Right renal cortex interstitium (tissue), 3 donors: ENCODE measurements around the gene GPC5. TPM values are rescaled to one million over a fixed set of nuclear protein-coding genes. Genes with fewer than 3 reads are reported as not detected.
"Not testable (repeated sequence)": the region's sequence is repeated elsewhere in the genome, so short reads cannot be mapped to it uniquely, and the experiment has no call there.

Experiments used
- DNase-seq, 3 donors: peaks; one replicate each; pipeline ENCODE4 v3.0.0-alpha.2; 2013; ENCODE audit warnings: low read depth in 3 of 3, low spot score in 2 of 3
- polyA plus RNA-seq, 3 donors: library from polyadenylated mRNA; unstranded; fragments of 120-200 nt; gene quantifications; one replicate each; pipeline ENCODE4 v1.2.1, GENCODE V29; 2013; ENCODE audit not compliant: insufficient read length in 3 of 3

GPC5 gene
- polyA plus RNA-seq, 3 donors: 3.5 to 6.2 (median 4.8) TPM

DNA sequence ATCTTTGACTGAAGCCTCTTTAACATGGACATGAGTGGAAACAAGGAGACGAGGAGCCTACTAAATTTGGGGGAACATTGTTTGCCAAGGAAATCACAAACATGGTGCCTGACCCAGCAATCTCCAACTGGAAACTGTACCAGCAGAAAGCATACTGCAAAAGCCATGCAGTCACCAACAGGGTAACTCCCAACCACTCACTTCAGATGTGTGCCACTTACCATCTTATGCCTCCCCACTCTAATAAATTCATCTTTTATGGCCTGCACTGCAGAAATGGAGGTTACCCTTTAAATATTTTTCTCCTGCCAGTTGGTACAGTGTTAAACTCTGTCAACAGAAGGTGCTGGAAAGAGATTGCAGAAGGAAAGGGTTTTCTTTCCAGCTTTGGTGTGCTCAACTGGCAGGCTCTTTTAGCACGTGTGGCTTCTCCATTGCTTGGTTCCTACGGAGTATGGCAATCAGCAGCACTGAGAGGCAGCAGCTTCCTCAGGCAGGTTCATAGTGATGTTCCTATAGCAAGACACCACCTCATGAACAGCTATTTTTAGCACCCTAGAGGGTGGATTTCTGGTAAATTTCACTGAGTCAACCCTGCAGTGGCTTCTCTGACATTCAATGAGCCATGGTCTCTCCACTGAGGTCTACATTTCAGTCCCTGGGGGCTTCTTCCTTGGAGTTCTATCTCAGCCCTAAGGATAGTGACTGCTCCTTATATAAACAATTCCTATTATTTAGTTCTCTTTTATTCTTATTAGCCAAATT is 29.6 kb upstream of the GPC5 start:
- DNase-seq: no peak

DNA sequence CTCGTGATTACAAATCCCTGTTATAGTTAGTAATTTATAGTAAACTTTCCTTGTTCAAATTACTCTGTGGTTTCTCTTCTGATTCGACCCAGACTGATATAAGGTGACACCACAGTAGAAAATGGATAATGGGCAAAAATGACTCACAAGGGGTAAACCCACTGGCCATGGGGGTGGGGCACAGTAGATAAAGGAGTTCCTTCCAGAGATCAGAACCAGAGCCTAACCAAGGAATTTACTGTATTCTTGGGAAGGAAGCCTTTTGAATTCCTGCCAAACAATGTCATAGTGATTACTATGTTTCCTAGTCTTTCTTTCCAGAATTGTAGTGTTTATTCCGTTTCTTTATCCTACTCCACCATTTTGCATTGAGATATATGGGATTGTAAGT is 29.0 kb upstream of the GPC5 start:
- no peak for DNase-seq

DNA sequence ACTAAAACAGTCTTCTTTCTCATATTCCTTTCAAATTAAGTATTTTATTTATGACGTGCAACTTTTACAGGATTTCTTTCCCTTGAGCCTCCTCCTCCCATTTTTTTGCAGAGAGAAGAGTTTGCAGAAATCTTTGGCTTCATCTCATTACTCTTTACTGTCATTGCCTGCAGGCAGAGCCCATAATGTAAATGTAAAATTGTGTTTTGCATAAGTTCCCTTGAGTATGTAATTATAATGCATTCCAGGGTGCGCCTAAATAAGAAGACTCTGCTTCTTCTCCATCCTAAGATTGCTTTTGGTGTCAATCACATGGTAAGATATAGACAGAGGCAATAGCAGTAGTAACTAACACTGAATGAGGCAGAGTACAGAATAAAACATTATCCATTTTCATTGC is 27.9 kb upstream of the GPC5 start:
- no peak for DNase-seq

DNA sequence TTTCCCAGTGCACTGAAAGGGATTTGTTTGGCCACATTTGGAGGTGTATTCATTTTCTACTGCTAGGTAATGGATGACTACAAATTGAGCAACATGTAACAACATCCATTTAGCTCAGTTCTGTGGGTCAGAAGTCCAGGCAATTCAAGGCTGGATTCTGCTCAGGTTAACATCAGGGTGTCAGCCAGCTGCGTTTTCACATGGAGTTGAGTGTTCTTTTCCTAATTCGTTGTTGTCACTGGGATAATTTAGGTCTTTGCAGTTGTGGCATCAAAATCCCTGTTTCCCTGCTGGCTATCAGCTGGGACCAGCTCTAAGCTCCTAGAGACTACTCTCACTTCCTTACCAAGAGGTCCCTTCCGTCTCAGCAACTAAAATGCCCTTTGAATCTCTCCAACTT is 25.5 kb upstream of the GPC5 start:
- DNase-seq: no peak

DNA sequence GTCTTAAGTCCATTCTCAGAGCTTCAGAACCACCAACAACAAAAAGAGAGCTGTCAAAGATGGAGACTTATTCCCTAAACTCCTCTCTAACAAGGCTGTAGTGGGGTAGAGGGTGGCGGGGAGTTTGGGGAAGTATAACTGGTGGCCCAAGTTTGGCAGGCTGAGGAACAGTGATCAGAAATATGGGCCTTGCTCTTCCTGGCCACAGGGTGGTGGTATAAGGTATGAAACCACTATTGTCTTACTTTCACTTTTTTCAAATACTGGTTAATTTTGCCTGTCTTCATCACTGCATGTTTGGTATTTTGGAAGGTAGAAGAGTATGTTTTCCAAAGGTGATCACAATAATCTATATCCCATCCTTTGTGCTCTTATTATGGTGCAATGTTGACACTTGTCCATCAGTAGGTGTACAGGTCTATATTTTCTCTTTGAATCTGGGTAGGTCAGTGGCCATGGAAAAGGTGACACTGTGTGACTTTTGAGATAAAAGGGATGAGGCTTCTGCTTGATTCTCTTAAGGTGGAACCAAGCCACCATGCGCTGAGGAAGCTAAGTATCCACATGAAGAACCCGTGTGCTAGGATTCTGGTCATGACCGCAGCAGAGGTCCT is 23.2 kb upstream of the GPC5 start:
- no peak for DNase-seq

DNA sequence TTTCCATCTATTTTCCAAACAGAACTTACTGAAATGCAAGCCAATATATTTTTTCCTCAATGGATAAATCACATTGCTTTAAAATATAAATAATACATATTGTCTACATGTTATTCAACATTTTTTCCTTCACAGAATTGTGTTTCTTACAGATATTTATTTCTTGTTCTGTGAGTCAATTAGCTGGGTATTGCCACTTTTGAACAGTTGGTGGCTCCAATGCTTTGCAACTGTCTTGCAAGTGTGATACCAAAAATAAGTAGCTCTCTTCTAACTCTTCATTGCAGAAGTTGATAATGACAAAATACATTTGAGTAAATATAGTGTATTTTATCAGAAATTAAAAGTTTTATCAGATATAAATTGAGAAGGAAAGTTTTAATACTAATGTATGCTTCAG is 17.1 kb upstream of the GPC5 start:
- no peak for DNase-seq

DNA sequence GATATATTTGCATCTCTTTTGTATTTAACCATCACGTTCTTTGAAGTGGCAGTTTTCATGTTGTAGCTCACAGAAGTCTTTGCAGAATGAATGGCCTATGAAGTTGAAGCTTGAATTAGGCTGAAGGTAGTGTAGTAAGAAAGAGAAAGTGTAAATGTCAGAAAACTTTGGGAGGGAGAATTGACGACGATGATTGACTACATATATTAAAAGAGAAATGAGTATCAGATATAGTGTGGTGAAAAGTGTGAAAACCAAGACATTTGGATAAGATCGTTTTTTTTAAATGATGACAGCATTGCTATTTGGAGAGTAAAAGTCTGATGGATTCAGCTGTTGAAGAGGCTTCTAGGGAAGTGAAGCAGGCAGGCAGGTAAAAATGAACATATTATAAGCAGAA is 14.6 kb upstream of the GPC5 start:
- DNase-seq: no peak

DNA sequence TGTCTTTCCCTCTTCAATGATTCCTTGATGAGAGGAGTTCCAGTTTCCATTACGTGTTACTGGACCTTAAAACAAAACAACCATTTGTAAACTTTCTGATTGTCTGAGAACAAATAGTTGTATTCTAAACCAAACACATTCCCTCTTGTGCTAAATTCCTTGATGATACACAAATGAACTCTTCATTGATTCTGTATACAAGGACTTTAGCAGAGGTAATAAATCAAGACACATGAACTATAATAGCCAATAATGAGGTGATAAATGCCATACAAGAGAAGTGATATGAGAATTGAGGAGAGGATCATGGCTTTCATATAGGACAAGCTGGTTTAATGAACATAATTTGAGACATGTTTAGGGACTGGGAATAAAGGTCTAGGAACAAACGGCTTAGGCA is 13.5 kb upstream of the GPC5 start:
- no peak for DNase-seq

DNA sequence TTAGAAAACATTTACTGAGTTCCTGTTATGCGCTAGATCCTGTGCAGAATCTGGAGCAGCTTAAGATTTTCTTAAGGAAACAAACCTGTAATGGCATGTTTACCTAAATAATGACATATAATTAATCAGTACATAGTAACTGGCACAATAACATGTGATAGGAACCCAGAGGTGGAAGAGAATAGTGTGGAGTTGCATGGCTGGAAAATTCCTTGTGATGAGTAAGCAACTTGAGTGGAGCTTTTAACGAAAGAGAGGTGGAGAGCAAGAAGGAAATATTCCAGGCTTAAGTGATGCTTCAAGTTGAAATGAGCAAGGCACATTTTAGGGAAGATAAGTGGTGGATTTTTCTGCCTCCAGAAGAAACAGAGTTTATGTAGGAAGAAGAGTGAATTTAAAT is 9.2 kb upstream of the GPC5 start:
- DNase-seq: no peak

DNA sequence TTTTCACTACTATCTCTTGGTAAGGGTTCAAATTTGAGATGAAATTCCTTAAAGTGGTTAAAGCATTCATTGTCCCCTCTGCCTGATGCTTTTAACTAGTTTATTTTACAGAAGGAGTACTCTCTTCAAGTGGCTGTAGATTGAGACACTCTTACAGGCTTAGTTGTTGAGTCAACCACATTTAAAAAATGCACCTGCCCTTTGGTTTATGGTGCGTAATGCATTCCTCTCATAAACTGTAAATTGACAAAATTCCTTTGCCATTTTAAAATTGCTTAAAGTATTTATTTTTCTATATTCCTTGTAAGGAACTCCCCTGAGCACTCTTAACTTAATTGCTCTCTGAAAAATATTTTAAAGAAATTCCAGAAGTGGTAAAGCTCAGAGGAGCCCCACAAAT is 826 bp upstream of the GPC5 start:
- DNase-seq: no peak

DNA sequence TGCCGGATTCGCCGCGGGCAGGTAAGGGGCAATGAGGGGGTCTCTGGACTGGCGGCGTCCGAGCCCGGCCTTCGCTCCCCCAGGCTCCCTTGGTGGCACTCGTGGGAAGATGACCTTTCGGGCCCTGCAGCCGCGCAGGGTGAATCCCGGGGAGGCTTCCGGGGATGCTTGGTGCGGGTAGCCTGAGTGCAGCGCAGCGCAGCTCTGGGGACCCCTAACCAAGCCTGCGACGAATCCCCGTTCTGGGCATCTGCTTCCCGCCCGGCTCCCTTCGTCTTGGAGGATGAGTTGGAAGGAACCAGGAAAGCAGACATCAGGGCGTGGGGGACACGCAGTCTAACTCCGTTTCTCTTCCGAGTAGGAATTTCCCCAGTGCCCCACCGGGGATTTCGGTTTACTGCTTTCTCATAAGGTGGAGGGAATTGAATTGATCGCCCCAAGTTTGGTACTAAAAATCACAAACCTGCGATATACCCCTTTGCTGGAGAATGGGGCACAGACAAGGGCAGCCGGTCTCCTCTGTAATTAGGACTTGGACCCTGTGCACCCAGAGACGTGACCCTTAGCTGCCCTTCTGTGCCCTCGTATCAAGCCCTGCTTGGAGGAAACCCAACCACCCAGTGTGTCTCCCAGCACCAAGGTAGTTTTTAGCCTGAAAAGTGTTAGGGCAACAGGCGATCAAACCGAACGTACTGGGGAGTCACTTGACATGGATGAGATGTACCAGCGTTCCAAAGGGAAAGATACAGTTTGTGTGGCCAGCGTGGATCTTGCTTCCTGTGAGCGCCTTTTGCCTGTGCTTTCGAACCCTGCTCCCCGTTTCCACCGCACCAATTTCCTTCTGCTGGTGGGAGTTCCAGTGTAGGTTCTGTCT is 1.0 kb downstream of the GPC5 start:
- no peak for DNase-seq

DNA sequence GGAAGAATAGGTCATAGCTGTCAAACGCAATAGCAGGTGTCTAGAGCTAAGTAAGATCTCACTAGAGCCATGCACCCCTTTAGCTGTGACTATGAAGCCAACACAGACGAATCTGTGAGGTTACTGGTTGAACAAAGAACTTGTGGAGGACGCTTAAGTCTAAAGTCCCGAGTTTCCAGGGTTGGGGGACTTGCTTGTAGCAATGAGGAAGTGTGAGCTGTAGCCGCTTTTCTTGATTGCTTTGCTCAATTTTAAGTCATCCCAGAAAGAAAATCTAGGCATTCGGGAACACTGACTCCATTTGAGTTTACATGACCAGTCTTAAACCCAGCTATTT is 1.6 kb downstream of the GPC5 start:
- no peak for DNase-seq

DNA sequence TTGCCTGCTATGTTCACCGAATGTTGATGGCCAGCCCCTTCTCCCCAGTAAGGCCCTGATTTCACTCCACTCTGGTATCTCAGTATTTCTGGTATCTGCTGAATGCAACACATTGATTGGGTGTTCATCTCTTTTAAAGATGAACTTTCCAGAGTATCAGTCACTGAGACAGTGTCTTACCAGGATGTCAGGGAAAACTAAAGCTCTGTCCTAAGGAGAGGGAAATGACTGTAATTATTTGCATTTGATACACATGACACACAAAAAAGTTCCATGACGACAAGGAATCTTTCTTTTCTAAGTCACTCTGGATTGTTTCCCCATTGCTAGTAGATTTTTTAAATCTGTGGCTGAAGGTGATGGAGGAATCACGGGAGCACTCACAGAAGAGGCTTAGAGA is 2.2 kb downstream of the GPC5 start:
- no peak for DNase-seq

DNA sequence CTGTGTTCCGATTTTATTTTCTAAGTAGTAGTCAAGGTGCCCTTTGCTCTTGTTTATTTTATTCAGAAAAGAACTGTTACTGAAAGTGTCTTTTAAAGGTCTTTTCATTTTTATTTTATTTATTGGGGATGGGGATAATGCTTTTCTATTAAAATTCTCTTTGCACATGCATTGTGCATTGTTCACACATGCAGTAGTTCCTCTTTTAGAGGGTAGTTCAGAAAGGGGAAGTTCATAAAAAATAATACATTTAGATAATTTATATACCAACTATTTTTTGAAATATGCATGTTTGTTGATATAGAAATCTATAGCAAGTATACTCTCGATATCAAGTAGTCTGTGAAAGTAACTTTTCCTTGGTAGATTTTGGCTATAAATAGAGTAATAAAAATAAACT is 3.5 kb downstream of the GPC5 start:
- no peak for DNase-seq

DNA sequence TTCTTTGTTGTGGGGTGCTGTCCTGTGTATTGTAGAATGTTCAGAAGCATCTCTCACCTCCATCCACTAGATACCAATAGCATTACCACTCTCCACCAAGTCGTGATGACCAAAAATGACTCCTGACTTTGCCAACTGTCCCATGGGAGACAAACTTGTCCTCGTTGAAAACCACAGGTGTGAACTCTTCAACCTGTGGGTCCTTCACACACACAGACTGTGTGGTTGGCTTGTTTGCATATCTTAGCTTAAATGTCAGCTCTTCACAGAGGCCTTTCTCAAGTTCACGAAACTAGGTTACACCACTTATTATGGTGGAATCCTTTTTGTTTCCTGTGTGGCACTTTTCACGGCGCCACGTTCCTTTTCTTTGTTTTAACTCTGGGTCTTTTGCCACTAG is 6.8 kb downstream of the GPC5 start:
- DNase-seq: no peak

DNA sequence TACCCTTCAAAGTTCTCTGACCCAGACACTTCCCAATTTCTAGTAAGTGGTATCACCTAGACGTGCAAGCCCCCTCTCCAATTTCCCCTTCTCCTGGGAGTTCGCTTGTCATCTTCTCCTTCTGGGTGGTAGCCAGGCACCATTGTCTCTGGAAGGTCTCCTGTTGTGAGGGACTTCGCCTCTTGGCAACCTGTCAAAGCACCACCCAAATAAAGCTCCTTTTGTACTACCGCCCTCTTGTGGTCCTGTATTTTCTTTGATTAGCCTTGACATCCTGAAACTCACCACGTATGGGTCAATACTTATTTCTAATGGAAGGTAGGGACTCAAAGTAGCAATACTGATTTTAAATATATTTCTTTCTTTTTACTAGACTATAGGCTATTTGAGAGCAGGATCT is 8.2 kb downstream of the GPC5 start:
- DNase-seq: no peak

DNA sequence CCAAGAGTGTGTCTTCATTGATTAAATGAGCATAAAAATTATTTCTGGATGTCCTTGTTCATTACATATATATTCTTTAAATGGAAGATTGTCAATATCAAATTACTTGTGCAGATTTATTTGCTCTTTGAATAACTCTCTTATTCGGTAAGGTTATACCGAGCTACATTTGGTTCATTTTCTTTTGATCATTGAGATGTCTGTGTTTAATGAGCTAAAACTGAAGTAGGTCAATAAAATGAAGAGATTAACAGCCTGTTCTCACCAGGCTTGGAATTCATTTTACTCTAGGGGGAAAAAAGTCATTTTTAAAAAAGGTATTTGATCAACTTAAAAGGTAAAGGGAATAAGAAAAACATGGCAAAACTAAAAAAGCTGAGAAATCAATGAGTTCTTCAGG is 10.6 kb downstream of the GPC5 start:
- DNase-seq: no peak

DNA sequence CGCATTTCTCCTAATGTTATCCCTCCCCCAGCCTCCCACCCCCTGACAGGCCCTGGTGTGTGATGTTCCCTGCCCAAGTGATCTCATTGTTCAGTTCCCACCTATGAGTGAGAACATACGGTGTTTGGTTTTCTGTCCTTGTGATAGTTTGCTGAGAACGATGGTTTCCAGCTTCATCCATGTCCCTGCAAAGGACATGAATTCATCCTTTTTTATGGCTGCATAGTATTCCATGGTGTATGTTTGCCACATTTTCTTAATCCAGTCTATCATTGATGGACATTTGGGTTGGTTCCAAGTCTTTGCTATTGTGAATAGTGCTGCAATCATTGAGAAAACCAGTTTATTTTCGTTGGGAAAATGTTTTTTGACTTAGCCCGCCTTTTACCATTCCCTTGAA is 18.2 kb downstream of the GPC5 start:
- not testable (repeated sequence) for DNase-seq

DNA sequence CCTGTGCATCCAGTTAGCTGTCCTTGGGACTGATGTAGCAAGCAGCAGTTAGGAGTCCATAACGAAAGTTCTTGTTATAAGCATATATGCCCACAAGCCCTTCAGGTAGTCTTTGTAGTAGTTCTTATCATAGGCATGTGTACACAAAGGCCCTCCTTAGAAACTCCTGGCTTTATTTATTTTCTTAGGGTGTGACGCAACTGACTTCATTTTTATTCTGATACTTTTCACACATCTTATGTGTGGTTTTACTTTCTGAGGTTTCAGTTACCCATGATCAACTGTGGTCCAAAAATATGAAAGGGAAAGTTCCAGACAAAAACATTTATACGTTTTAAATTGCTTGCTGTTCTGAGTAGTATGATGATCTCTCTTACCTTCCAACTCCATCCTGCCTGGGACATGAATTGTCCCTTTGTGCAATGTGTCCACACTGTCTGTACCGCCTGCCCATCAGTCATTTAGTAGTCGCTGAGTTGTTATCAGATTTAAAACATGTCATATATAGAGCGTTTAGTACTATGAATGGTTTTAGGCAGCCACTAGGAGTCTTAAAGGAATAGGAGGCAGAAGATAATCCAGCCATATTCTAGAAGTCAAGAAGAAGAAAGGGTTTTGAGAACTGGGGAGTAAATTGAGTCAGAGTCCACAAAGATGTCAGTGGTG is 19.4 kb downstream of the GPC5 start:
- DNase-seq: no peak

DNA sequence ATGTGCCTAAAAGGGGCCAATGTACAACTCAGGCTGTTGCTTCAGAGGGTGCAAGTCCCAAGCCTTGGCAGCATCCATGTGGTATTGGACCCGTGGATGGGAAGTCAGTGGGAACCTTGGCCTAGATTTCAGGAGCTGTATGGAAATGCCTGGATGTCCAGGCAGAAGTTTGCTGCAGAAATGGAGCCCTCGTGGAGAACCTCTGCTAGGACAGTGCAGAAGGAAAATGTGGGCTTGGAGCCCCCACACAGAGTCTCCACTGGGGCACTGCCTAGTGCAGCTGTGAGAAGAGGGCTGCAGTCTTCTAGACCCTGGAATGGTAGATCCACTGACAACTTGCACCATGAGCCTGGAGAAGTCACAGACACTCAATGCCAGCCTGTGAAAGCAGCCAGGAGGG is 28.5 kb downstream of the GPC5 start:
- DNase-seq: no peak

DNA sequence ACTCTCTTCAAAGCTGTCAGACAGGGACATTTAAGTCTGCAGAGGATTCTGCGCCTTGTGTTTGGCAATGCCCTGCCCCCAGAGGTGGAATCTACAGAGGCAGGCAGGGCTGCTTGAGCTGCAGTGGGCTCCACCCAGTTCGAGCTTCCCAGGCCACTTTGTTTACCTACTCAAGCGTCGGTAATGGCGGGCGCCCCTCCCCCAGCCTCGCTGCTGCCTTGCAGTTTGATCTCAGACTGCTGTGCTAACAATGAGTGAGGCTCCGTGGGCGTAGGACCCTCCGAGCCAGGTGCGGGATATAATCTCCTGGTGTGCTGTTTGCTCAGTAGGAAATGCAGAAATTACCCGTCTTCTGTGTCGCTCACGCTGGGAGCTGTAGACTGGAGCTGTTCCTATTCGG is 40.3 kb downstream of the GPC5 start:
- DNase-seq: not testable (repeated sequence)
